ENCODE results near the gene SLC39A11. TPM values are rescaled to one million over a fixed set of nuclear protein-coding genes. Genes with fewer than 3 reads are reported as not detected.

The SLC39A11 gene
- total RNA-seq, 2 experiments from 2014 or later, result 25.6 to 51.5 TPM

- Histone ChIP-seq H3K79me2 (ENCODE audit: insufficient read depth, low read depth, low read length) (no peaks in the 10 kb centered on the region), H3K4me3 (ENCODE audit: low read depth, low read length, poor library complexity, severe bottlenecking) (no peak overlapping the region), H3K9me3 (ENCODE audit: low read length) (no peaks in the 10 kb centered on the region), H3K4me1 (ENCODE audit: insufficient read depth, low read length, poor library complexity, severe bottlenecking) (no peaks in the 10 kb centered on the region), H3K9me2 (ENCODE audit: insufficient read depth, low read length) (no peaks in the 10 kb centered on the region), H3K4me2 (ENCODE audit: low read length) (no peak overlapping the region), H3K36me3 (ENCODE audit: insufficient read depth, low read length) (no peaks in the 10 kb centered on the region), H4K20me1 (ENCODE audit: insufficient read depth, low read length) (no peaks in the 10 kb centered on the region), H3K27ac (ENCODE audit: low read depth, low read length, poor library complexity, severe bottlenecking) (no peak overlapping the region), H2AFZ (ENCODE audit: low read length) (no peak overlapping the region)
- no peak for TF ChIP-seq EZH2phosphoT487 (IDR thresholded peaks at IDR 0.05; ENCODE audit: borderline replicate concordance, low read depth, low read length)
- TF ChIP-seq CTCF (conservative IDR thresholded peaks at IDR 0.05; ENCODE audit: low read length), result no peak
- no peak for DNase-seq (ENCODE audit: low spot score)
- BruUV-seq (replicated peaks), result no TSS peak
- intact Hi-C loops (cut with micrococcal nuclease; ENCODE audit: unreplicated experiment), result no loop called here
- POLR2A ChIA-PET, result interaction anchor here (0.6 to 0.7 kb wide), 2 partner anchors 36 to 335 kb away, joined by 3 to 6 read pairs; no protein-coding TSS in a partner anchor
- CTCF ChIA-PET (ENCODE audit: unreplicated experiment), result no interaction called here
Observed at GRCh38 chr17:72719206-72719577, 373.3 kb downstream of the SLC39A11 start.

GRCh38 chr17:72717676-72718075, 374.8 kb downstream of the SLC39A11 start:
- H4K20me1 ChIP-seq (ENCODE audit: insufficient read depth, low read length), result no peaks in the 10 kb centered on the region
- H3K27ac ChIP-seq (ENCODE audit: low read depth, low read length, poor library complexity, severe bottlenecking), result no peak overlapping the region
- ChIA-PET POLR2A (no interaction called here), CTCF (ENCODE audit: unreplicated experiment) (no interaction called here)
- H3K4me1 ChIP-seq (ENCODE audit: insufficient read depth, low read length, poor library complexity, severe bottlenecking), result no peaks in the 10 kb centered on the region
- no peak for DNase-seq (ENCODE audit: low spot score)
- no peak overlapping the region for H3K4me2 ChIP-seq (ENCODE audit: low read length)
- H3K9me2 ChIP-seq (ENCODE audit: insufficient read depth, low read length), result no peaks in the 10 kb centered on the region
- no peaks in the 10 kb centered on the region for H3K9me3 ChIP-seq (ENCODE audit: low read length)
- TF ChIP-seq CTCF (conservative IDR thresholded peaks at IDR 0.05; ENCODE audit: low read length), result no peak
- TF ChIP-seq EZH2phosphoT487 (IDR thresholded peaks at IDR 0.05; ENCODE audit: borderline replicate concordance, low read depth, low read length), result no peak
- H2AFZ ChIP-seq (ENCODE audit: low read length), result no peak overlapping the region
- H3K4me3 ChIP-seq (ENCODE audit: low read depth, low read length, poor library complexity, severe bottlenecking), result no peak overlapping the region
- no peaks in the 10 kb centered on the region for H3K79me2 ChIP-seq (ENCODE audit: insufficient read depth, low read depth, low read length)
- no TSS peak for BruUV-seq (replicated peaks)
- H3K36me3 ChIP-seq (ENCODE audit: insufficient read depth, low read length), result no peaks in the 10 kb centered on the region
- intact Hi-C loops (cut with micrococcal nuclease; ENCODE audit: unreplicated experiment), result no loop called here

GRCh38 chr17:72717276-72717675, 375.2 kb downstream of the SLC39A11 start:
- Histone ChIP-seq H3K4me1 (ENCODE audit: insufficient read depth, low read length, poor library complexity, severe bottlenecking) (no peaks in the 10 kb centered on the region), H3K27ac (ENCODE audit: low read depth, low read length, poor library complexity, severe bottlenecking) (no peak overlapping the region), H2AFZ (ENCODE audit: low read length) (no peak overlapping the region), H3K4me2 (ENCODE audit: low read length) (no peak overlapping the region), H4K20me1 (ENCODE audit: insufficient read depth, low read length) (no peaks in the 10 kb centered on the region), H3K9me3 (ENCODE audit: low read length) (no peaks in the 10 kb centered on the region), H3K36me3 (ENCODE audit: insufficient read depth, low read length) (no peaks in the 10 kb centered on the region), H3K79me2 (ENCODE audit: insufficient read depth, low read depth, low read length) (no peaks in the 10 kb centered on the region), H3K9me2 (ENCODE audit: insufficient read depth, low read length) (no peaks in the 10 kb centered on the region), H3K4me3 (ENCODE audit: low read depth, low read length, poor library complexity, severe bottlenecking) (no peak overlapping the region)
- POLR2A ChIA-PET, result no interaction called here
- no TSS peak for BruUV-seq (replicated peaks)
- CTCF ChIA-PET (ENCODE audit: unreplicated experiment), result no interaction called here
- DNase-seq (ENCODE audit: low spot score), result no peak
- intact Hi-C loops (cut with micrococcal nuclease; ENCODE audit: unreplicated experiment), result no loop called here
- no peak for TF ChIP-seq EZH2phosphoT487 (IDR thresholded peaks at IDR 0.05; ENCODE audit: borderline replicate concordance, low read depth, low read length)
- no peak for TF ChIP-seq CTCF (conservative IDR thresholded peaks at IDR 0.05; ENCODE audit: low read length)

All from OCI-LY7 (cell line).